ENCODE results near the gene CRYBG2. TPM values are rescaled to one million over a fixed set of nuclear protein-coding genes. Genes with fewer than 3 reads are reported as not detected.

Gene CRYBG2
- total and polyA plus RNA-seq, 7 donors = 0.55 to 21.0 (median 13.8) TPM; not detected in 2

DNA sequence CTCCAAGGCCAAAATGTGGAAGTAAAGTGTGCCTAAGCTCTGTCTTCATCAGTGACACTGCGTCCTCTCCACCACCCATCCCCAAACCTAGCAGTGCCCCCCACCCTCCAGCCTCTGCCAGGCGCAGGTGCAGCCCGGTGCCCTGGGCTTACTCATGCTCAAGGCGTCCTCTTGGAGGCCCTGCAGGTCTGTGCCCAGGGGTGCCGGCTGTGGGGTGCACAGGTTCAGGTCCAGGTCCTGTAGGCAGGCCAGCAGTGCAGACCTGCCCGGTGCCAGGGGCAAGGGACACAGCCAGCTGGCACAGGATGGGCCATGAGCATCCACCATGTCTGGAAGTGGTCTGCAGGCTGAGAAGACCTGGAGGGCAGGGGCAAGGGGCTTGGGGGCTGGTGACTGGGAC lies 13.5 kb upstream of the CRYBG2 start:
- DNase-seq = peak; percentile 41
- Histone ChIP-seq H3K27me3 (peaks cover 3 to 38% (median 22%) of the 10 kb centered on the region in 3 donors), H3K27ac (no peak overlapping the region), H3K4me1 (no peaks in the 10 kb centered on the region), H3K9me3 (no peaks in the 10 kb centered on the region), H3K36me3 (no peaks in the 10 kb centered on the region), H3K4me3 (no peak overlapping the region)
- TF ChIP-seq POLR2AphosphoS5 (IDR thresholded peaks at IDR 0.05) (no peak), EP300 (IDR thresholded peaks at IDR 0.05) (no peak), POLR2A (IDR thresholded peaks at IDR 0.05) (no peak)
- TF ChIP-seq, protein P1, sequence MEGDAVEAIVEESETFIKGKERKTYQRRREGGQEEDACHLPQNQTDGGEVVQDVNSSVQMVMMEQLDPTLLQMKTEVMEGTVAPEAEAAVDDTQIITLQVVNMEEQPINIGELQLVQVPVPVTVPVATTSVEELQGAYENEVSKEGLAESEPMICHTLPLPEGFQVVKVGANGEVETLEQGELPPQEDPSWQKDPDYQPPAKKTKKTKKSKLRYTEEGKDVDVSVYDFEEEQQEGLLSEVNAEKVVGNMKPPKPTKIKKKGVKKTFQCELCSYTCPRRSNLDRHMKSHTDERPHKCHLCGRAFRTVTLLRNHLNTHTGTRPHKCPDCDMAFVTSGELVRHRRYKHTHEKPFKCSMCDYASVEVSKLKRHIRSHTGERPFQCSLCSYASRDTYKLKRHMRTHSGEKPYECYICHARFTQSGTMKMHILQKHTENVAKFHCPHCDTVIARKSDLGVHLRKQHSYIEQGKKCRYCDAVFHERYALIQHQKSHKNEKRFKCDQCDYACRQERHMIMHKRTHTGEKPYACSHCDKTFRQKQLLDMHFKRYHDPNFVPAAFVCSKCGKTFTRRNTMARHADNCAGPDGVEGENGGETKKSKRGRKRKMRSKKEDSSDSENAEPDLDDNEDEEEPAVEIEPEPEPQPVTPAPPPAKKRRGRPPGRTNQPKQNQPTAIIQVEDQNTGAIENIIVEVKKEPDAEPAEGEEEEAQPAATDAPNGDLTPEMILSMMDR (IDR thresholded peaks at IDR 0.05) = no peak
- 86 to 90% methylated on average over 6 of the region's 6 CpGs for WGBS, 2 donors
- intact Hi-C loops (cut with DNase I) = no loop called here

DNA sequence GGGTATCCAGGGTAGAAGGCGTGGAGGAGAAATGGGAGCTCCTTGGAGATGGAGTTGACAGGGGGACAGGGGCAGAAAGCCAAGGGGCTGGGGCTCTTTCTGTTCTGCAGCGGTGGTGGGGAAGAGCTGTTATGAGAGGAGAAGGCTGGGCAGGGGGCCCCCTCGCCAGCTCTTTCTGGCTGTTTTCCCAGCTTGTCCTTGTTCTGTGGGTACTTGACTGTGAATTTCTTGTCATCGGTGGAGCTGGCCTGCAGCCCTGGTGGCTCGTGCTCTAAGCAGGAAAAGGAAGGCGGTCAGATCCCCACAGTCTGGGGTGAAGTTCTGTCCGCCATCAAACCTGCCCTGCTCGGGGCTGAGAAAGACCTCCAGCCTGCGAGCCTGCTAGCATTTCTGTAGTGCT lies 11.0 kb upstream of the CRYBG2 start:
- intact Hi-C loops (cut with DNase I) = no loop called here
- peaks cover 24 to 63% (median 44%) of the 10 kb centered on the region in 3 donors for H3K27me3 ChIP-seq
- WGBS, 2 donors = 59 to 81% methylated on average over 9 of the region's 9 CpGs

DNA sequence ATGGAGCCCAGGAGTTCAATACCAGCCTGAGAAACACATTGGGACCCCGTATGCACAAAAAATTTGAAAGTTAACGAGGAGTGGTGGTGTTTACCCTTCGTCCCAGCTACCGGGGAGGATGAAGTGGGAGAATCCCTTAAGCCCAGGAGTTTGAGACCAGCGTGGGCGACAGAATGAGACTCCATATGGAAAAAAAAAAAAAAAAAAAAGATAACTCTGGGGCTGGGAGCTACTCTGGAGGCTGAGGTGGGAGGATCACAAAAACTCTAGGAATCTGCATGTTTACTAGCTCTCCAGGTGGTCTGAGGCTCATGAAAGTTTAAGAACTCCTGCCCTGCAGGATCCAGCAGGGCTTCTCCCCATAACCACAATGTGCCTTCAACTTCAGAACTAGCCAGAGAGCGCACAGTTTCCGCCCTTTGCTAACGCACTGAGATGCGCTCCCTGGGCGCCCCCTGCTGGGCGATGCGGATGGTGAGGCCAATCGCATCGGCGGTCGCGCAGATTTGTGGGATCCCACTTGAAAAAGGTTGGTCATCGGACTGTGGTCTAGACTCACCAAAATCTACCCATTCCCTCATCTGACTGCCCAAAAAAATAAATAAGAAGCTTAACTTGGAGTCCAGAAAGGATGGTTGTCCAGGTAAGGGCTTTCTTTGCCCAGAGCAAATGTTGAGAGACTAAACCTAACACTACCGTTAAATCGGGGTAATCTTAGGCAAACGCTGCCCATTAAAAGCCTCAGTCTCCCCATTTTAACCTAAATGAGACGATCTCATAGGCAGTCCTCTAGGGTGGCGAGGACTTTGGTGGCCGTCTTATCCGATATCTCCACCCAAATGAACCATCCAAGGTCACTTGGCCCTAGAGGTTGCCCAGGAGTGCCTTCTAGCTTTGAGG lies 9.9 kb upstream of the CRYBG2 start:
- Histone ChIP-seq H3K4me3 (no peak overlapping the region), H3K4me1 (peaks cover 0 to 12% (median 12%) of the 10 kb centered on the region in 4 donors), H3K27ac (no peak overlapping the region), H3K27me3 (peaks cover 26 to 71% (median 47%) of the 10 kb centered on the region in 3 donors), H3K9me3 (no peaks in the 10 kb centered on the region), H3K36me3 (no peaks in the 10 kb centered on the region)
- peak; percentile 71 for DNase-seq
- TF ChIP-seq, protein P1 (IDR thresholded peaks at IDR 0.05) = peak; percentile 26 to 81 (median 67)
- TF ChIP-seq POLR2A (IDR thresholded peaks at IDR 0.05) (no peak), POLR2AphosphoS5 (IDR thresholded peaks at IDR 0.05) (no peak)
- intact Hi-C loops (cut with DNase I) = no loop called here
- WGBS, 2 donors = 22 to 34% methylated on average over 26 of the region's 26 CpGs

More for the DNA sequence above, 11.0 kb upstream of the CRYBG2 start:
- TF ChIP-seq POLR2AphosphoS5 (IDR thresholded peaks at IDR 0.05) (no peak), POLR2A (IDR thresholded peaks at IDR 0.05) (no peak), EP300 (IDR thresholded peaks at IDR 0.05) (no peak)
- TF ChIP-seq, protein P1 (IDR thresholded peaks at IDR 0.05) = no peak
- no peaks in the 10 kb centered on the region for H3K36me3 ChIP-seq
- H3K4me1 ChIP-seq = peaks cover 0 to 10% (median 10%) of the 10 kb centered on the region in 4 donors
- no peak overlapping the region for H3K27ac ChIP-seq
- no peaks in the 10 kb centered on the region for H3K9me3 ChIP-seq
- DNase-seq = no peak
- H3K4me3 ChIP-seq = no peak overlapping the region

DNA sequence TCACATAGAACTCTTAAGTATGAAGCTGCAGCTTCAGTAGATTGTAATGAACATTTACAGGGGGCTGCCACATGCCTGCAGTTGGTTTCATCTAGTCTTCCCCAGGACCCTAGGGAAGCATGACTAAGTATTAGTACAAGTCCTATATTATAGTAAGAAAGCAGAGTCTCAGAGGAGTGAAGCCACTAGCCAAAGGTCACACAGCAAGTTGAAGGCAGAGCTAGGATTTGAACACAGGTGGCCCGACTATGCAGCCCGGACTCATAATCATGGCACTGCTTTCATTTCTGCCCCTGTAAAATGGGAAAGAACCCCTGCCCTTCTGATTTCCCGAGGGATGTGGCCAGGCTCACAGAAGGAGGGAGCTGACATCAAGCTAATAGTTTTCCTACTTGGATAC lies 8.4 kb upstream of the CRYBG2 start:
- intact Hi-C loops (cut with DNase I) = no loop called here
- Histone ChIP-seq H3K27ac (no peak overlapping the region), H3K4me3 (no peak overlapping the region), H3K9me3 (no peaks in the 10 kb centered on the region), H3K27me3 (peaks cover 26 to 74% (median 55%) of the 10 kb centered on the region in 3 donors), H3K36me3 (no peaks in the 10 kb centered on the region), H3K4me1 (peaks cover 0 to 12% (median 12%) of the 10 kb centered on the region in 4 donors)
- no peak for DNase-seq
- WGBS, 2 donors = 89 to 96% methylated on average over 3 of the region's 3 CpGs
- TF ChIP-seq, protein P1 (IDR thresholded peaks at IDR 0.05) = no peak
- TF ChIP-seq POLR2AphosphoS5 (IDR thresholded peaks at IDR 0.05) = no peak
- TF ChIP-seq EP300 (IDR thresholded peaks at IDR 0.05) = no peak
- TF ChIP-seq POLR2A (IDR thresholded peaks at IDR 0.05) = no peak
